CD14-positive monocyte (primary cell): Measurements from ENCODE around the gene WLS. TPM values are rescaled to one million over a fixed set of nuclear protein-coding genes. Genes with fewer than 3 reads are reported as not detected.

ENCODE experiments used
- DNase-seq, 3 donors: peaks; one replicate each; pipeline ENCODE4 v3.0.0-alpha.2; 2011 to 2022
- H2AFZ ChIP-seq: 2 replicates; pipeline ENCODE4 v1.6.0; 2012; ENCODE audit warnings: mild to moderate bottlenecking, low read depth, low read length, inconsistent platforms; ENCODE audit not compliant: insufficient read depth, poor library complexity, severe bottlenecking
- H3K27ac ChIP-seq, 2 donors: 1 replicate in 1 of 2; 2 replicates in 1 of 2; pipeline ENCODE4 v1.5.1; 2012 to 2013; ENCODE audit warnings: low read length in 2 of 2, control low read depth in 1 of 2, inconsistent platforms in 1 of 2, low read depth in 1 of 2, mild to moderate bottlenecking in 1 of 2
- H3K27me3 ChIP-seq, 2 donors: one replicate each; pipeline versions ENCODE4 v1.6.0 to v1.6.1; 2011 to 2013; ENCODE audit warnings: low read length in 2 of 2; ENCODE audit not compliant: control insufficient read depth in 2 of 2, insufficient read depth in 2 of 2
- H3K36me3 ChIP-seq, 2 donors: replicated peaks in 1 of 2; 1 replicate in 1 of 2; 2 replicates in 1 of 2; pipeline versions ENCODE4 v1.5.1 to v1.6.1; 2012 to 2013; ENCODE audit warnings: low read length in 2 of 2, control low read depth in 1 of 2, inconsistent platforms in 1 of 2, mild to moderate bottlenecking in 1 of 2; ENCODE audit not compliant: insufficient read depth in 2 of 2, control insufficient read depth in 1 of 2
- H3K4me1 ChIP-seq, 2 donors: 1 replicate in 1 of 2; 2 replicates in 1 of 2; pipeline versions ENCODE4 v1.5.1 to v1.6.1; 2012 to 2013; ENCODE audit warnings: low read length in 2 of 2, control low read depth in 1 of 2, inconsistent platforms in 1 of 2, mild to moderate bottlenecking in 1 of 2, moderate library complexity in 1 of 2; ENCODE audit not compliant: insufficient read depth in 2 of 2, control insufficient read depth in 1 of 2
- H3K4me2 ChIP-seq: replicated peaks from 2 replicates; pipeline ENCODE3; 2012; ENCODE audit warnings: low read length, moderate library complexity, mild to moderate bottlenecking; ENCODE audit not compliant: poor library complexity, severe bottlenecking; ENCODE audit errors: extremely low read depth
- H3K4me3 ChIP-seq, 3 experiments: fragments of 200-600 bp in 1 of 3; sonication (generic) in 1 of 3; replicated peaks in 1 of 3; 1 replicate in 2 of 3; 2 replicates in 1 of 3; pipeline ENCODE4 v1.5.1; 2011 to 2013; ENCODE audit warnings: low read length in 3 of 3, mild to moderate bottlenecking in 3 of 3, control low read depth in 2 of 3, low read depth in 2 of 3, inconsistent platforms in 1 of 3, moderate library complexity in 1 of 3
- H3K79me2 ChIP-seq: 2 replicates; pipeline ENCODE4 v1.6.0; 2012; ENCODE audit warnings: mild to moderate bottlenecking, control low read depth, inconsistent platforms, low read length, moderate library complexity; ENCODE audit not compliant: insufficient read depth
- H3K9ac ChIP-seq: 2 replicates; pipeline ENCODE4 v1.6.0; 2017; ENCODE audit warnings: low read length, mild to moderate bottlenecking; ENCODE audit not compliant: insufficient read depth, poor library complexity, severe bottlenecking
- H3K9me3 ChIP-seq, 2 donors: replicated peaks in 1 of 2; 1 replicate in 1 of 2; 2 replicates in 1 of 2; pipeline versions ENCODE4 v1.5.1 to v1.6.1; 2012 to 2013; ENCODE audit warnings: low read length in 2 of 2, control low read depth in 1 of 2; ENCODE audit not compliant: control insufficient read depth in 1 of 2, insufficient read depth in 1 of 2
- H4K20me1 ChIP-seq: 2 replicates; pipeline ENCODE4 v1.6.0; 2012; ENCODE audit warnings: mild to moderate bottlenecking, low read length, control low read depth, moderate library complexity; ENCODE audit not compliant: insufficient read depth
- H3K27ac Mint-ChIP-seq, 7 donors: one replicate each; pipeline ENCODE4 v1.8.0; 2020; ENCODE audit warnings: mild to moderate bottlenecking in 7 of 7, mixed read lengths in 7 of 7, moderate library complexity in 6 of 7, inconsistent platforms in 2 of 7
- H3K27me3 Mint-ChIP-seq, 3 donors: one replicate each; pipeline ENCODE4 v1.8.0; 2021 to 2022; ENCODE audit warnings: low read depth in 3 of 3, mild to moderate bottlenecking in 3 of 3, mixed read lengths in 3 of 3, moderate library complexity in 3 of 3, inconsistent platforms in 1 of 3
- H3K36me3 Mint-ChIP-seq, 2 donors: one replicate each; pipeline ENCODE4 v1.8.0; 2020; ENCODE audit warnings: mixed read lengths in 2 of 2, inconsistent platforms in 1 of 2, mild to moderate bottlenecking in 1 of 2
- H3K4me1 Mint-ChIP-seq: one replicate; pipeline ENCODE4 v1.8.0; 2020; ENCODE audit warnings: mild to moderate bottlenecking, mixed read lengths
- H3K4me3 Mint-ChIP-seq, 2 donors: one replicate each; pipeline ENCODE4 v1.8.0; 2020; ENCODE audit warnings: mild to moderate bottlenecking in 2 of 2, mixed read lengths in 2 of 2, moderate library complexity in 1 of 2
- H3K9me3 Mint-ChIP-seq, 7 donors: one replicate each; pipeline ENCODE4 v1.8.0; 2020 to 2022; ENCODE audit warnings: mixed read lengths in 7 of 7, mild to moderate bottlenecking in 6 of 7, moderate library complexity in 6 of 7, inconsistent platforms in 2 of 7
- CTCF ChIP-seq: fragments of 200-600 bp; IDR thresholded peaks from one replicate; pipeline ENCODE4 v1.8.0; 2022; ENCODE audit warnings: antibody characterized with exemption, mild to moderate bottlenecking
- WGBS: methylation state at CpG from one replicate; pipeline ENCODE4 v1.1.5; 2013; ENCODE audit warnings: missing lambda C conversion rate; ENCODE audit not compliant: insufficient coverage; 5-methylcytosine and 5-hydroxymethylcytosine counted together
- intact Hi-C, 2 donors: fragments of 100-400 bp; cut with micrococcal nuclease; formaldehyde crosslinking; loops; one replicate each; pipeline versions ENCODE4 v1.15.0 to v1.15.1; 2023
- polyA plus RNA-seq, 3 donors: library from polyadenylated mRNA; depleted of rRNA in 1 of 3; unstranded in 2 of 3; stranded (reverse) in 1 of 3; fragments of 300-500 nt in 2 of 3; fragments of >200 nt in 1 of 3; fragmentation: Illumina TruSeq in 2 of 3; gene quantifications; 1 replicate in 2 of 3; 2 replicates in 1 of 3; pipeline ENCODE4 v1.2.3, GENCODE V29; 2012 to 2021

WLS gene
- polyA plus RNA-seq, 3 donors, result 29.8 to 46.3 (median 34.6) TPM

GRCh38 chr1:68233202-68233601, 879 bp upstream of the WLS start:
- peaks cover 0 to 5% (median 0%) of the 10 kb centered on the region in 7 donors for H3K9me3 Mint-ChIP-seq
- no peak for TF ChIP-seq CTCF
- H3K79me2 ChIP-seq, result peaks cover 14% of the 10 kb centered on the region
- H4K20me1 ChIP-seq, result peaks cover 12% of the 10 kb centered on the region
- intact Hi-C loops, result no loop called here
- no peaks in the 10 kb centered on the region for H3K36me3 ChIP-seq
- peak overlapping the region; percentile 67 for H2AFZ ChIP-seq
- peaks cover 40% of the 10 kb centered on the region for H3K4me1 Mint-ChIP-seq
- WGBS, result no CpG with 5 or more reads among the region's 1 CpG
- H3K9ac ChIP-seq, result no peak overlapping the region
- DNase-seq, result no peak
- peak overlapping the region; percentile 81 for H3K4me2 ChIP-seq
- no peak overlapping the region for H3K27ac ChIP-seq
- peak overlapping the region in 1 of 7 donors; percentile 34 for H3K27ac Mint-ChIP-seq
- H3K4me3 Mint-ChIP-seq, result peak overlapping the region; percentile 97 to 98
- peaks cover 26 to 31% of the 10 kb centered on the region in 2 donors for H3K4me1 ChIP-seq
- H3K36me3 Mint-ChIP-seq, result peaks cover 5 to 10% of the 10 kb centered on the region in 2 donors
- peak overlapping the region in 1 of 3 experiments; percentile 79 for H3K4me3 ChIP-seq
- H3K27me3 ChIP-seq, result peaks cover 19 to 55% of the 10 kb centered on the region in 2 donors
- peaks cover 55 to 56% (median 55%) of the 10 kb centered on the region in 3 donors for H3K27me3 Mint-ChIP-seq
- H3K9me3 ChIP-seq, result no peaks in the 10 kb centered on the region

- Histone ChIP-seq H3K27ac (peak overlapping the region; percentile 10 to 58), H3K9ac (peak overlapping the region; percentile 53)
Observed at GRCh38 chr1:68231627-68232288, 565 bp downstream of the WLS start.

More at GRCh38 chr1:68231627-68232288, 565 bp downstream of the WLS start:
- Histone ChIP-seq H3K36me3 (peaks cover 0 to 5% of the 10 kb centered on the region in 2 donors), H2AFZ (peak overlapping the region; percentile 67), H3K9me3 (no peaks in the 10 kb centered on the region), H3K79me2 (peaks cover 14% of the 10 kb centered on the region), H4K20me1 (peaks cover 17% of the 10 kb centered on the region), H3K4me2 (peak overlapping the region; percentile 81), H3K27me3 (peaks cover 19 to 41% of the 10 kb centered on the region in 2 donors), H3K4me1 (peaks cover 26 to 31% of the 10 kb centered on the region in 2 donors), H3K4me3 (peak overlapping the region; percentile 66 to 79 (median 79))
- TF ChIP-seq CTCF, result no peak
- Mint-ChIP-seq H3K36me3 (peaks cover 11 to 14% of the 10 kb centered on the region in 2 donors), H3K9me3 (peaks cover 0 to 8% (median 0%) of the 10 kb centered on the region in 7 donors), H3K4me3 (peak overlapping the region; percentile 97 to 98), H3K27ac (peak overlapping the region; percentile 4 to 90 (median 79)), H3K27me3 (peaks cover 45 to 50% (median 49%) of the 10 kb centered on the region in 3 donors), H3K4me1 (peaks cover 42% of the 10 kb centered on the region)
- peak in 1 of 3 donors; percentile 20 for DNase-seq
- intact Hi-C loops, result no loop called here
- WGBS, result 0% methylated on average over 15 of the region's 31 CpGs
